ENCODE results near the gene IGF2BP2. TPM values are rescaled to one million over a fixed set of nuclear protein-coding genes. Genes with fewer than 3 reads are reported as not detected.

The IGF2BP2 gene
- total RNA-seq, 1 donor from 2014 or later, result 187 TPM

DNA sequence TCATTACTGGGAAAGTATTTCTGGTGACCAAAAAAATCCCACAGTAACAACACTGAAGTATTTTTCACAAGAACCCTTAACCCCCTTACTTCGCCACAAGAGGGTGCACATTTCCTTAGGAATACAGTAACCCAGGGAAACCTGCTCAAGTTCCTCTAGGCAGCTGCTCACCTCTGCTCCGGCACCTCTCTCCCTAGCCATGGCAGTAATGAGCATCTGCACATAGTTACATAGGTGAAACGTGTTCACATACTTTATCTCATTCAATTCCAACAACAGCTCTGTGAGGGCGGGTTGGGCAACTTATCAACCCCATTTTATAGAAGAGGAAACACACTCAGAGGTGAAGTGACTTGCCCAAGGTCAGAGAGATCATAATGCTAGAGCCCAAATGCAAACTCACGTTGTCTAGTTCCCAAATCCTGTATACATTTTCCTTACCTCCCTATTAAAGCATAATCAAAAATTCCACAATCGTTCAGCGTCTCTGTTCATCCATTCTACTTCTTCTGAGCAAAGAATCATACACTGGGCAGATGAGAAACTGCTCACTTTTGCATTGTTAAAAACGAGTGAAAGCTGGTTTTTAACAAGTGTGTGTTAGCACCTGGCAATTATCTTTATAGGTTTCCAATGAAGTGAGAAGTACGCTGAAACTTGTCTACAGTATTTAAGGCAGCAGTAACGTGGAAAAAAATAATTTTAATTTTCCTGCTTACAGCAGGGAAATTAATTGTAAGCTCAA is 90.7 kb downstream of the IGF2BP2 start:
- DNase-seq (ENCODE audit: low spot score, unreplicated experiment), result peak; percentile 32
- TF ChIP-seq, protein P1, sequence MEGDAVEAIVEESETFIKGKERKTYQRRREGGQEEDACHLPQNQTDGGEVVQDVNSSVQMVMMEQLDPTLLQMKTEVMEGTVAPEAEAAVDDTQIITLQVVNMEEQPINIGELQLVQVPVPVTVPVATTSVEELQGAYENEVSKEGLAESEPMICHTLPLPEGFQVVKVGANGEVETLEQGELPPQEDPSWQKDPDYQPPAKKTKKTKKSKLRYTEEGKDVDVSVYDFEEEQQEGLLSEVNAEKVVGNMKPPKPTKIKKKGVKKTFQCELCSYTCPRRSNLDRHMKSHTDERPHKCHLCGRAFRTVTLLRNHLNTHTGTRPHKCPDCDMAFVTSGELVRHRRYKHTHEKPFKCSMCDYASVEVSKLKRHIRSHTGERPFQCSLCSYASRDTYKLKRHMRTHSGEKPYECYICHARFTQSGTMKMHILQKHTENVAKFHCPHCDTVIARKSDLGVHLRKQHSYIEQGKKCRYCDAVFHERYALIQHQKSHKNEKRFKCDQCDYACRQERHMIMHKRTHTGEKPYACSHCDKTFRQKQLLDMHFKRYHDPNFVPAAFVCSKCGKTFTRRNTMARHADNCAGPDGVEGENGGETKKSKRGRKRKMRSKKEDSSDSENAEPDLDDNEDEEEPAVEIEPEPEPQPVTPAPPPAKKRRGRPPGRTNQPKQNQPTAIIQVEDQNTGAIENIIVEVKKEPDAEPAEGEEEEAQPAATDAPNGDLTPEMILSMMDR (IDR thresholded peaks at IDR 0.05; ENCODE audit: unreplicated experiment), result peak; percentile 72
- Mint-ChIP-seq H3K36me3 (ENCODE audit: insufficient read depth) (peaks cover 4% of the 10 kb centered on the region), H3K9me3 (ENCODE audit: low read depth) (no peaks in the 10 kb centered on the region), H3K4me3 (ENCODE audit: low read depth) (no peak overlapping the region), H3K27me3 (no peaks in the 10 kb centered on the region), H3K27ac (peak overlapping the region; percentile 3), H3K4me1 (ENCODE audit: low read depth) (peaks cover 23% of the 10 kb centered on the region)

DNA sequence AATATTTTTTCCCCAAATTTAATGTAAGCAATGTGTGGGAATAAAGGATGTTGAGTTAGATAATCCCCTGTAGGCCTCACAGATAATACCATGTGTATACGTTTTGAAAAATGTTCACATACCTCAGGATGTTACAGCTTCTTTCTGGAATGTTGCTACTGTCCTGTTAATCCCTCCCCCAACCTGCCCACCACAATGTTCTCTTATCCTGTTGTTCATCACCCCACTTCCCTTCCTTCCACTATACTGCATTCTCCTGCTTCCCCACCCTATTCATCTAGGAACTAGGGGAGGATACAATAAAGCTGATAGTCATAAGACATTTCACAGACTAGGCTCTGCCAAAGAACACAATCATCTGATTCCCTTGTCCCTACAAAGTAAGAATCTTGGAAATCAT is 92.1 kb downstream of the IGF2BP2 start:
- H3K36me3 Mint-ChIP-seq (ENCODE audit: insufficient read depth), result peaks cover 4% of the 10 kb centered on the region
- H3K4me1 Mint-ChIP-seq (ENCODE audit: low read depth), result peaks cover 19% of the 10 kb centered on the region
- H3K27me3 Mint-ChIP-seq, result no peaks in the 10 kb centered on the region
- peak overlapping the region; percentile 12 for H3K27ac Mint-ChIP-seq
- no peak for DNase-seq (ENCODE audit: low spot score, unreplicated experiment)
- H3K4me3 Mint-ChIP-seq (ENCODE audit: low read depth), result no peak overlapping the region
- TF ChIP-seq, protein P1 (IDR thresholded peaks at IDR 0.05; ENCODE audit: unreplicated experiment), result no peak
- no peaks in the 10 kb centered on the region for H3K9me3 Mint-ChIP-seq (ENCODE audit: low read depth)

DNA sequence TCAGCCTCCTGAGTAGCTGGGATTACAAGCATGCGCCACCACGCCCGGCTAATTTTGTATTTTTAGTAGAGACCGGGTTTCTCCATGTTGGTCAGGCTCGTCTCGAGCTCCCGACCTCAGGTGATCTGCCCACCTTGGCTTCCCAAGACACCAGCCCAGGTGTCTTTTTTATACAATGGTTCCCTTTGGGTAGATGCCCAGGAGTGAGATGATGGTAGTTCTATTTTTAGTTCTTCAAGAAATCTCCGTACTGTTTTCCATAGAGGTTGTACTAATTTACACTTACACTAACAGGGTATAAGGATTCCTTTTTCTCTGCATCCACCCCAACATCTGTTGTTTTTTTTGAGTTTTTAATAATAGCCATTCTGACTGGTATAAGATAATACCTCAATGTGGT is 94.3 kb downstream of the IGF2BP2 start:
- Mint-ChIP-seq H3K27me3 (no peaks in the 10 kb centered on the region), H3K4me1 (ENCODE audit: low read depth) (peaks cover 29% of the 10 kb centered on the region)
- TF ChIP-seq, protein P1 (IDR thresholded peaks at IDR 0.05; ENCODE audit: unreplicated experiment), result no peak

DNA sequence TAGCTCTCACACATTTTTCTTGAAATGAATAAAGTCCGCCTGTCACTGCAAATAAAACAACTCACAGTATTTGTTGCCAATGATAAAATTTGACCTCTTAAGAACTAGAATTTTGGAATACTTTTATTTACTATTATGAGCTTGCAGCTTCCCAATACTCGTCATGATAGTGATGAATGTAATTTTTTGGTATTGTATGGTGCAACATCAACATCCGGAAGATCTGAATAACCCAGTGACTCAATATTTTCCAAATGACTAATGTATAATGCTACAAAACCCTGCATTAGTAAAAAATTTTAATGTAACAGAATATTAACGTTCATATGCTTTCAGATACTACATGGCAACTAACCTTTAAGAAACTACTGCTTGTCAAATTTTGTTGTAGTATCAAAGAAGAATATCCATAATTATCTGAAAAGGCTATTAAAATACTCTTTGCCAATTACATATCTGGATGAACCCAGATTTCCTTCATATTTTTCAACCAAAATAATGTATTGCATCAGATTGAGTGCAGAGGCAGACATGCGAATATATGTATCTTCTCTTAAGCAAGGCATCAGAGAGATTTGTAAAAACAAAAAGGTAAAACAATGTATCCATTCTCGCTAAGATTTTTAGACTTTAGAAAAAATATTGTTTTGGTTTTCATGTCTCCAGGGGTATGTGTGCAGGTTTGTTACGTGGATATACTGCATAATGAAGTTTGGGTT is 95.3 kb downstream of the IGF2BP2 start:
- no peak for DNase-seq (ENCODE audit: low spot score, unreplicated experiment)
- Mint-ChIP-seq H3K4me3 (ENCODE audit: low read depth) (no peak overlapping the region), H3K4me1 (ENCODE audit: low read depth) (peaks cover 35% of the 10 kb centered on the region), H3K27me3 (no peaks in the 10 kb centered on the region), H3K27ac (no peak overlapping the region), H3K9me3 (ENCODE audit: low read depth) (no peaks in the 10 kb centered on the region), H3K36me3 (ENCODE audit: insufficient read depth) (peaks cover 6% of the 10 kb centered on the region)
- TF ChIP-seq, protein P1 (IDR thresholded peaks at IDR 0.05; ENCODE audit: unreplicated experiment), result no peak

More for the DNA sequence above, 94.3 kb downstream of the IGF2BP2 start:
- H3K27ac Mint-ChIP-seq, result no peak overlapping the region
- DNase-seq (ENCODE audit: low spot score, unreplicated experiment), result no peak
- peaks cover 4% of the 10 kb centered on the region for H3K36me3 Mint-ChIP-seq (ENCODE audit: insufficient read depth)
- no peaks in the 10 kb centered on the region for H3K9me3 Mint-ChIP-seq (ENCODE audit: low read depth)
- H3K4me3 Mint-ChIP-seq (ENCODE audit: low read depth), result no peak overlapping the region

DNA sequence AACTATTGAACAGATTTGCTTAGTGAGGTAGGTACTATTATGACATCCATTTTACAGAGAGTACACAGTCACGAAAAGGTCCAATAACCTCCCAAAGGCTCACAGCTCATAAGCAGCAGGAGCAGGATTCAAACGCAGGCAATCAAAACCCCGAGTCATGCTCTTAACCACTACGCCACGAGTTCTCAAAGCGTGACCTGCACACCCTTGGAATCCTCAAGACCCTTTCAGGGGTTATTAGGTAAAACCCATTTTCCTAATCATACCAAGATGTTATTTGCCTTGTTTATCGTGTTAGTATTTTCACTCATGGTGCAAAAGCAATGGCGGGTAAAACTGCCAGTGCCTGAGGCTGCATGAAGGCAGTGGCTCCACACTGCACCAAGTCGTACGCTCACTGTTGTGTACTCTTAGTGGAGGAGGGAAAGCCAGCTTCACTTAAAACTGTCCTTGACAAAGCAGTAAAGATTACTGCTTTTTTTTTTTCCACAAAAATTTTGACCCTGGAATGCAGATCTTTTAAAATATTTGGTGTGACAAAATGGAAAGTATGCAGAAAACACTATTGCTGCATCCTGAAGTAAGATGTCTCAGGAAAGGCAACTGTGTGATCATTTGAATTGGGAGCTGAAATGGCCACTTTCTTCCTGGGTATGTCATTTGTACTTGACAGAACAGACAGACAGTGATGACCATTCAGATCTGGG is 96.1 kb downstream of the IGF2BP2 start:
- Mint-ChIP-seq H3K9me3 (ENCODE audit: low read depth) (no peaks in the 10 kb centered on the region), H3K27me3 (no peaks in the 10 kb centered on the region), H3K27ac (no peak overlapping the region), H3K4me1 (ENCODE audit: low read depth) (peaks cover 31% of the 10 kb centered on the region), H3K4me3 (ENCODE audit: low read depth) (no peak overlapping the region), H3K36me3 (ENCODE audit: insufficient read depth) (peaks cover 6% of the 10 kb centered on the region)
- no peak for DNase-seq (ENCODE audit: low spot score, unreplicated experiment)
- TF ChIP-seq, protein P1 (IDR thresholded peaks at IDR 0.05; ENCODE audit: unreplicated experiment), result no peak
